ELR (cell line): ENCODE data around the gene PALLD.

Experiments used
- DNase-seq: peaks from one replicate; pipeline ENCODE4 v3.0.0-alpha.2; 2015; ENCODE audit warnings: low read depth

The PALLD gene

DNA sequence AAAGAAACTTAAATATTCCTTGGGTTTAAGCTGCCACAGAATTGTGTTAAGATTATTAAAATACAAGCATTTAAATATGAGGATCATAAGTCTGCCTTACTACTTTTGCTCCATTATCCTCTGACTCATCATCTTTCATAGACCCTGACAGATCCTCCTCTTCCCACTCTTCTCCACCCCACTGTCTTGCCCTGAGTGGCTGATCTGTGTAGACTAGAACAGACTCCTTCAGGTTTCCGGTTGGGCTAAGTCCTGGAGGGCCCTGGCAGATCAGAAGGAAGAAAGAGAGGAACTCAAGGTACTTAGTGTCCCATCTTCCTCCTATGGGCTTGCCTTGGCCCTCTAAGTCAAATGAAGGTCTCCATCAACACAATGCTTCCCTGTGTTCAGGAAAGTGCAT lies 30.7 kb downstream of the PALLD start:
- peak; percentile 28 for DNase-seq

DNA sequence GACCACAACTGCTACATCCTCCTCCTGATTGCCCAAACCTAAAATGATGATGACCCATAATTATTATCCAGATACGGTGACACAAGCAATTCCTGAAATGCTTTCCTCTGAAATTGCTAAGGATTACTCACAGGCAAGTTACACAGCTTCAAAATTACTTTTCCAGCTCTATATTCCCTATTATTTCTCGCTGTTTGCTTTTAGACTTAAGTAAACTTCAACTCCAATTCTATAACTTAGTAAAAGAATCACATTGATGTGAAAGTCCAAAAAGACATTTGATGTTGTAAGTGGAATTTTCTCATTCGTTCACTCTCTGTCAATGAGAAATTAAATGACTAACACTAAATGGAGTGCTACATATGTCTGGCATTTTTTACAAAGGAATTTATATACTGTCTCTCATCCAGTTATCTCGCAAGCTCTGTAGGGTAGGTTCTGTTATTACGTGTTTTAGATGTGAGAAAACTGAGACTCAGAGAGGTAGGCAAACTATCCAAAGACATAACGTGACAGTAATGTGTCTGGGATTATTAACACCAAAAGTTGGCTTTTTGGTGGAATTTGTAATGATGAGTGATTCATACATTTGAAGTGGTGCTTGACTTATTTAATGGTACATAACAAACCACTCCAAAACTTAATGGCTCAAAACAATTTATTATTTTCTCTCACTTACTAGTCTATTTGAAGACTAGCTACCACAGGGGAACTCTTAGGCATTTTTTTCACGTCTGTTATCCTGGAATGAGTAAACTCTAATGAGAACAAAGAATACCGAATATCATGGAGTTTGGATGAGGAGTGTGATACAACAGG lies 31.5 kb downstream of the PALLD start:
- DNase-seq = peak; percentile 81

DNA sequence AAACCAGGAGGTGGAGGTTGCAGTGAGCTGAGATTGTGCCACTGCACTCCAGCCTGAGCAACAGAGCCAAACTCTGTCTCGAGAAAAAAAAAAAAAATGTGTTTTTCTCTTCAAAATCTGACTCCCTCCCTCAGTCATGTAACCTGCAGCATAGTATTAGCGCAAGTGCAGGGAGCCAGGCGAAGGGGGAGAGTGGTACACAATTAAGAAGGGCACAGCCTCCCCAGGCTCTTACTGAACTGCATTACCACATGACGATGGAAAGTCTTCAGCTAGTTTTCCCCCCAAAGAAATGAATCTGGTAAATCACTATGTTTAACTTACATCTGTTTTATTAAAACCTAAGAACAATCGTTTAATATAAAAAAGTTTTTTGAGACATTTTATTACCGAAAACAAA lies 32.4 kb downstream of the PALLD start:
- no peak for DNase-seq

DNA sequence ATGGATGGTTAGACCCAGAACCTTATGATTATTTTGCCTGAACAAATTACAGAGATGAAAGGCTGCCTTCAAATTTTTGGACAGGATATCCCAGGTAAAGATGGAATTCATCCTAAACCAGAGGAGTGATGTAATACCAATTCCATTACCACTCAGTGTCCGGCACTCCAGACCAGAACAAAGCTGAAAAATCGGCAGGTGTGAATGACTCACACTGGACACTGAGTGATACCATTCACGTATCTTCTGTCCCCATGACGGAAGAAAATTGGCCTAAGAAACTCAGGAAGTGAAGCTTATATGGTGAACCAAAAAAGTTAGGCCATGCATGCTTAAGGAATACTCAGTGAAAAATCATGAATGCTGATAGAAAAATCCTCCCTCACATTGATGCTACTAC lies 34.5 kb downstream of the PALLD start:
- DNase-seq = no peak

DNA sequence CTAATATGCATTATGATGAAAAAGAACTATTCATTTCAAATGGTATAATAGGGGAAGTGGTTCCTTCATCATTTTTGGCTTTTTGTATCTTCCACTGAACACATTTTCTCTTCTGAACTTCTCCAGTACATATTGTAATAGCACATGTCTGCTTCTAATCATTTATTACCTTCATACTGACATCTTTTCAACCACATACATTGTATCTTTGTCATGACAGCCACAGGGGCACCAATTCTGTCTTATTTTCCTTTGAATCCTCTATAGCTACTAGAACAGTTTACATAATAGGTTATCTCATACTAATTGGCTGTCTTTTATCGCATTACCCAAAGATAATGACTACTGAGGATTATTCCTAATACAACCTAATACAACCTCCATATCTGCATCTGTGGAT lies 37.7 kb downstream of the PALLD start:
- DNase-seq = no peak

DNA sequence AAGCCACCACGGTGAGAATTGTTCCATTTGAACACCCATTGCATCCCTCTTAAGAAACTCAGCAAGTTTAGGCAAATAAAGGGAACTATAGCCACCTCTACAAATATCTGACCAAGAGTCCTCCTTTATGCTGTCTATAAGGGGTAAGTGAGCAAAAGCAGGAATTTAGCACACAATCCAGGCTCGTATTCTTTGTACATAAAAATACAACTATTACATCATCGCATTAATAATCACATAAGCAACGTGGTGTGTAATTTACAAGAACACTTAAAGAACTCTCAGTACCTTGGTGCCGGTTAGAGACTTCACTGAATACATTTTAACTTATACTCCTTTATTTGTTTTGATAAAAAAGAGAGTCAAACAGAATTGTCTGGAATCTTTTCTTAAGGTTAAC lies 38.8 kb downstream of the PALLD start:
- no peak for DNase-seq

DNA sequence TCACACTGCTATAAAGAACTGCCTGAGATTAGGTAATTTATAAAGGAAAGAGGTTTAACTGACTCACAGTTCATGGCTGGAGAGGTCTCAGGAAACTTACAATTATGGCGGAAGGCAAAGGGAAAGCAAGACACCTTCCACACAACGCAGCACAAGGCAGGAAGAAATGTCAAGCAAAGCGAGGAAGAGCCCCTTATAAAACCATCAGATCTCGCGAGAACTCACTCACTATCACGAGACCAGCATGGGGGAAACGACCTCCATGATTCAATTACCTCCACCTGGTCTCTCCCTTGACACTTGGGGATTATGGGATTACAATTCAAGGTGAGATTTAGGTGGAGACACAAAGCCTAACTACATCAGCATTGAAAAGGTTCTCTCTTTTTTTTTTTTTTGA lies 39.6 kb downstream of the PALLD start:
- no peak for DNase-seq

DNA sequence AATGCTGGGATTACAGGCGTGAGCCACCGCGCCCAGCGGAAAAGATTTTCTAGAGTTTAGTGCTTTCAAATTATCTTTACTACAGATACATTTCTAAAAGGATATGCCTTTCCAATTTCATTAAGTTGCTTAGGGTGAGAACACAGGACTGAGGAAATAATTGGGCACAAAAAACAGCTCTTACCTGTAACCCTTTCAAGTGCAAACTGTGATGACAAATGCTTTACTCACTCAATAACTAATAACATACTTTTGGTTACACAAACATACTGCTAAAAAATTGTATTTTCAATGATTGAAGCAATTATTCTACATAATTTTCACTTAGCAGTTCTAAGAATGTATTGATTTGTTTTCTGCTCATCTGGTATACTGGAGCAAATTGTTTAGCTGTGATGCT lies 40.2 kb downstream of the PALLD start:
- DNase-seq = no peak

DNA sequence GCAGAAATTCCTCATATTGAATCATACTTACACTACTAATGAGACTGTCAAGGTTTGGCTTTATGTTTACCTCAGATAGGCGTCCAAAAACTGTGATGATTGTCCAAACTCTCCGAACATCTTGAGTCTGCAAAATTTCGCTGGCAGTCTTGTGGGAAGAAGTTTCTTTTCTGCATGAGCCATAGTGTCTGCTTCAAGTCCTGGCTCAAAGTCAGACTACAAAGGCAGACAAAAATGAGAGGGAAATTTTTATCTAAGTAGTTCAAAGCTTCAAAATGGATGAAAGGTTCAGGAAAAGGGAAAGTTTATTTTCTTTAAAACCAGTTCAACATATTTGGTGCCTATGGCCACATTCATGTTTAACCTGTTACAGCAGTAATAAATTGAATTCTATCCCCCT lies 40.7 kb downstream of the PALLD start:
- no peak for DNase-seq

DNA sequence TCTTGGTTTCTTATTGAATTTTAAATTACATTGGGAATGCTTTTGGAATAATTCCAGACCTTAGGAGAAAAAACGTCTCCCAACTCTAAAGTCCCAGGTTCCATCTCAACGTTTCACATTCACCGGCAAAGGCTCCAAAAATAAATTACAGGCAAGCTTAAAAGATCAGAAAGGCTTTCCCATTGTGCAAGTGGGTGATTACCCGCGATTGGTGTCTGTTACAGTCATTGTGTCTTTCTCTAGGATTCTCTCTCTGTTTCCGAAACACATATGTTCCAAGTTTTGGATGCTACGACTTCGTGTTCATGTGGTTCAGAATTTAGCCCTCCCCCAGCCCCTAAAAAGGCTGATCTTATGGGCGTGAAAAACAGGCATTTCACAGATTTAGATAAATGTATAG lies 41.8 kb downstream of the PALLD start:
- DNase-seq = no peak

DNA sequence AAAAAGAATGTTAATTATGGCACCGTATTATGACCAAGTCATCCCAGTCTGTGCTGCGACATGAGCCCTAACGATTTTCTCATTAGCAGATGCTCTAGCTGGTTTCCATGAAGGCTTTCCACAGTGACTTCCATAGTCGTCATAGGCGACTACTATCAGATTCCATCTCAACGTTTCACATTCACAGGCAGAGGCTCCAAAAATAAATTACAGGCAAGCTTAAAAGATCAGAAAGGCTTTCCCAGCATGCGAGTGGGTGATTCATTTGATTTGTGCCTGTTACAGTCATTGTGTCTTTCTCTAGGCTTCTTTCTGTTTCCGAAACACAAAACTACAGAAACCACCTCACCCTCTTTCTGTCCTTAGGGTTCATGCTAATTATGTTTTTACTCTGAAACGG lies 43.2 kb downstream of the PALLD start:
- DNase-seq = peak; percentile 89

DNA sequence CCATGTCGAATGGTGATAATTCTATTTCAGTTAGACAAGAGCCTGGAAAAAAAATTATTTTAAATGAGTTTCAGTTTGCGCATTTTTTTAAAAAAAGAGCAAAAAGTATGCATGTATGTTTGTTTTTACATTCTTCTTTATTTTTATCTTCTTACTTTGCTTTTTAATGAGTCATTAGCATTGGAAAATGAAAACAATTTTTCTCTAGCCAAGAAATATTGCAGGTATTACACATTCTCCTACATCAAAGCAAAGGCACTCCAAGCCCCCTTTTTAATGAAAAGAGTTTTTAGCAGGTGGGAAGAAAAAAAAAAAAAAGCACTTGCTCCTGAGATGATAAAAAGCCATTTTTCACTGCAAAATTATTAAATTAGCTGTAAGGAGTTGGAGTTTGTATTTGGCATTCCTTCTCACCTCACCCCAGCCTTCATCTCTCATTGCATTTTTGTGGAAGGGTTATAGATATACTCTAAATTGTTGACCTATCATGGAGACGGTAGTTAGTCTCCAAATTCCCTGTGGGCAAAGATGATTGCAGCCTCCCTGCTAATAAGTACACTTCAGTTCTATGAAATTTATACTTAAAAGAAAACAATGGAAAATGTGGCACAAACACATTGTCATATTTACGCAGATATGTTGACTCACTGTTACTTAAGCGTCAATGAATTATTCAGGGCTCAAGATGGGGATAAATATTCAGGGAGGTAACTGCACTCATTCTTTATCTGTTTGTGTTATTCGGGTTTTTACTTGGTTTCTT lies 43.8 kb downstream of the PALLD start:
- DNase-seq = peak; percentile 65

DNA sequence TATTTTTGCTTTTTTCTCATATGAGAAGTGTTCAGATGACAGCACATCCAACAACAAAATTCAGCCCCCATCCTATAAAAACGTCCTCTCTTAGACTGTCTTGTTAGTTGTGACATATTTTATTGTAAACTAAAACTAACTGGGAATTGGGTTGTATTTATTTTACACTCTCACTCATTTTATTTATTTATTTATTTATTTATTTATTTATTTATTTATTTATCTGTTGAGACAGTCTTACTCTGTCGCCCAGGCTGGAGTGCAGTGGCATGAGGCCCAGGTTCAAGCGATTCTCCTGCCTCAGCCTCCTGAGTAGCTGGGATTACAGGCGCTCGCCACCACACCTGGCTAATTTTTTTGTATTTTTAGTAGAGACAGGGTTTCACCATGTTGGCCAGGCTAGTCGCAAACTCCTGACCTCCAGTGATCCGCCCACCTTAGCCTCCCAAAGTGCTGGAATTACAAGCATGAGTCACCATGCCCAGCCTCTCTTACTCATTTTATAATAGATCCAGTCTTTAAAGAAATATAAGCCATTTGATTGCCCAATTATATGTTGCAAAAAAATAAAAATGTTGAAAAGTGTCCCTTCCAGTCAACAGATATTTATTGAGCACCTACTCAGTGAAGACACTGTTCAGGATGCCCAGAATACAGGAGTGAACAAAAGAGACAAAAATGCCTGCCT lies 44.6 kb downstream of the PALLD start:
- peak; percentile 87 for DNase-seq

DNA sequence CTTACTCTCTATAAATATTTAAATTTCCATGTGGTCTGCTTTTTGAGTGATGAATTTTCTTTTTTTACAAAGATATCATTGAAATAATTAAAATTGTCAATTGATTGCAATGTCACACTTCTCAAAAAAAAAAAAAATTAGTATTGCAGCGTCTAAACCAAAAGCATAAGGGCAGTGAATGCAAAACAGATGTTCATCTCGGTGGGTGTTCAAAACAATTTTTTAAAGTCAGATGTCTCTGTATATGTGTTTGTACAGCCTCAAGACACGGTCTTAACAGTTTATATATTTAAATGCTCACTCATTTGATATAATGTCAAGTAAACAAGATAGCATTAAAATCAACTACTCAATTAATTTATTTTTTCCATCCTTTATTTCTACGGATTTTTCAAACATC lies 52.3 kb downstream of the PALLD start:
- DNase-seq = no peak

DNA sequence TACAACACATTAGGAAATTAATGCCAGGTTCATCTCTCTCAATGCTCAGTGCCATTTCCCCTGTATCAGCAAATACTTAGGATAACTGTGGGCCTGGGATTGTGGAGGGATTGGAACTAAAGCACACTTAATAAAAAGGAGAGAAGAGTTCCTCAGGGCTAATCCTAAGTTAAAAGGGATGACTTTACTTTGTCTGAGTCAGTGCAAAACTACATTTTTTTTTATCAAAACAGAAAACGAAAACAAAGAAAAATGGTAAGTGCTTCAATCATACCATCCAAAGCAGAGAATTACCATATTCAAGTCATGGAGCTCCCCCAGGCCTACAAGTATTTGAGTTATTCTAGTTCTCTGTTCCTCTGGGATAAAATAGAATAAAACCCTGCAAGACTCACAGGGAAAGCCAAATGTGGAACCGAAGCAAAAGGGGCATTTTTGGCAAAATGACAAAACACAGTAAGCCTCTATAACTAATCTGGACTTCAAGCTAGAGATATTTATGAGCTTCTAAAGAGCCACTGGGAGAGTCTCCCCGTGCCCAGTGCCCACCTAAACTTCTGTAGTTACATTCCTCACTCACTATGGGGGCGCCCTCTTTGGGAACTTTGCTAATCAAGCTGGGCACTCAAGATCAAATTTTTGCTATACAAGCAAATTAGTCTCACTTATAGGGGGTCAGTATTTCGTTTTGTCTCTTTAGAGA lies 53.4 kb downstream of the PALLD start:
- peak; percentile 54 for DNase-seq

DNA sequence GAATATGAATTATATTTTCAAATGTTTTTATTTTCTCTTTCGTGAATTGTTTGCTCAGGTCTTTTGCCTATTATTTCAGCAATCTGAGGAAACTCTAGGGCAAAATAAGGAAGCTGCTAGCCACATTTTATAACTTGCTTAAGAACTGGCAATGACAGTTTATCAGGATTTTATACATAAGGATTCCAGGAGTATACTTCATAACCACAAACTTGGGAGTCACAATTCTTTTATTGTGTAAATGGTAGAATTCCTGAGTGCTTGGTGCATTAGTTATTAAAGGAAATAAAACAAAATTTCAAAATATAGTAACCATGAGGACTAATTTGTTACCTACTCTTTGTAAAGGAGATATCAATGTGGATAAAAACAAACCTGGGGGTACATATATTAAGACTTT lies 54.4 kb downstream of the PALLD start:
- peak; percentile 92 for DNase-seq

DNA sequence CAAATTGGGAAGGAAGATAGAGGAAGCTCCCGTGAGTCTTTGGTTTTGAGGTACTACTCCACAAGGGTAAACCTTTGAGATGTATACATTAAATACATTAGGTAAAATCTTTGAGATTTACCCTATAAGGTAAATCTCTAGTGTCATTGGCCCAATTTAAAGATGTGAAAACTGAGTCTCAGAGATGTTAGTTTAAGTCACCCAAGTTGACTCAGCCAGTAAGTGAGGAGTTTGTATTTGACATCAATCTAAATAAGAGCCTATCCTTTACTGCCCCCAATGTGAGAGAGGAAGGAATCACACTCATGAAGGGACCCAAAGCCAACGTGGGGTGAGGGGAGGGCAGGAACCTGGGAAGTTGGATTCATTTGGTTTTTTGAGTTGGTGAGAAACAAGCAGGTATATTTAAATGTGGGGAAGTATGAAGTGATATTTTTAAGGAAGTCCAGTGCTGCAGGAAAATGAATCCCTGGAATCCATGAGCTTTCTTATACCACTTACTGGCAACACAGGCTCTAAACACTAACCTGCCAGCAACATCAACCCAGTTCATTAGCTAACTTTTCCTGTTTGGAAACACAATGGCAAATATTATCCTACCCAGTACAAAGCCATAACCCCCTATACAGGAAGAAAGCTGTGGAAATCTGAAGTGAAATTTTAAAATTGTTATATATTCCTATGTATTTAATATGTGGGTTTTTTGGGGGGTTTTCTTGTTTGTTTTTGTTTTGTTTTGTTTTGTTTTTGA lies 55.3 kb downstream of the PALLD start:
- DNase-seq = peak; percentile 63

DNA sequence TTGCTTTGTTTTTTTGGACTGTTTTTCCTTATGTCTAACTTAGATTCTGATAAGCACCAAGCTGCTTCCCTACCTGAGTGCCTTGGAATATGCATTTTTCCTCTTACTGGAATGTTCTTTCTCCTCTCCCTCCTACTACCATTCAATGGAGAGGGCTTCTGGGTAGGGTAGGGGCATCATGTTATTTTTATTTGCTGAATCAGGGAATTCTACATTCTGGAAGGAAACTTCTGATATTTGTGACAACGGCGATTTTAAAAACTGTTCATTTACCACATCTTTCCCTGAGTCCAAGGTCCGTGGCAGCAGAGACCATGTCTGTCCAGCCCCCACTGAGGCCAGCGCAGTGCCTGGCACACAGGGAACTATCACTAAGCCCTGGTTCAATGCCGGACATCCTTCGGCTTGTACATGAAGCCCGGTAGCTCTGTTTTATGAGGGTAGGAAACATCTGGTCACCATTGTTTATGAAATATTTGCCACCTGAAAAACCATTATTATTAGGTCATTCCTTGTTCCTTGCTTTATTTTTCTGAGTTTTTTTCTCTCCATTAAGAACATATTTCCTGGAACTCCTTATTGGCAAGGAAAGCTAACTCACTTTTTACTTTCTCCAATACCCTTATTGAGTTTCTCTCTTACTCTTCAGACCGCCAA lies 57.0 kb downstream of the PALLD start:
- no peak for DNase-seq

DNA sequence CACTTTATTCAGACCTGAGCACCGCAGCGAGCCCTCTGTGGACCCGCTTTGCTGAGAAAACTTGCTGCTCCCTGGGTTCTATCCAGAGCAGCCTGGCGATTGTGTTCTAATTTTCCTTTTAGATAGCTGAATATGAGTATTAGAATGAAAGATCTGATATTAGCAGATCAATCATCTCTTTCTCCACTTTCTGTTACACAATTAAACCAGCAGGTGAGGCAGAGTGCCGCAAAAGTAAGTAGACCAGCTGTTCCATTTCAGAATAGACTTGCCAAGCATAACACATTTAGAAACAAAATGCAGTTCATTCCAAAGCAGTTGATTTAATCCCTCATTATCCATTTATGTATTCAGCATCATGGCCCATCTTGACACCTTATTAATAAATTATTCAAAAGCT lies 58.6 kb downstream of the PALLD start:
- DNase-seq = no peak

DNA sequence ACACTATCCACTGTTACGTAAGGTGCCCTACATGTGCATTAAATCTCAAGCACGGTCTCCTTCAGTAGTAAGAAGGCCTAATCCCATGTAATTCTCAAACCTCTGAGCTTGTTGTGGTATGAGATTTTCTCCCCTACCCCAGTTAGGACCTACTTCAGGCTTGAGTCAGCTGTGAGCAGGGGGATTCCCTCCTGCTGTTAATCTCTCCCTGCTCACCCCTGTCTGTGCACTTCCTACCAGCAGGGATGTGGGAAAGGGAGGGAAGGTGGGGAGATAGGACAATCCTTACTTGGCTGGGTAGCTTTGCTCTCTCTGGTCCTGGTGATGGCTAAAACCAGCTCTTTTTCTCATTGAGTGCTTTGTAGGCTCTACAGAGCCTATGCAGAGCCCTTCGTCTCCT lies 60.8 kb downstream of the PALLD start:
- DNase-seq = peak; percentile 2

DNA sequence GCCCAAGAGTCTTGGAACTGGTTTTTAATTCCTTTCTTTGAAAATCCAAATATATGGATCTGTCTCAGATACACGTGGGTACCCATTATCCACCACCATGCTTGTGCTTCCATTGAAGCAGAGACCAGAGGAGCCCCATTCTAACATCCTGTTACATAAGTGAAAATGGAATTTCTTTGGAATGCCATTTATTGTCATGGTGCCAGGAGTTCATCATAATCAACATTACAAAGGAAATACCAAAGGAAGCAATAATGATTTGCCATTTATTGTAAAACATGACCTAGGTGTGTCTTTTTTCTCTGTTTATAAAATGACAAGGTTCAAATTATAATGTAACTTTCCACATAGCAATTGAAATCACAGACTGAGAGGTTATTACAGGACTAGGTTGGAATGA lies 61.7 kb downstream of the PALLD start:
- peak; percentile 89 for DNase-seq
